Measurements from ENCODE around the gene UST.

DNA sequence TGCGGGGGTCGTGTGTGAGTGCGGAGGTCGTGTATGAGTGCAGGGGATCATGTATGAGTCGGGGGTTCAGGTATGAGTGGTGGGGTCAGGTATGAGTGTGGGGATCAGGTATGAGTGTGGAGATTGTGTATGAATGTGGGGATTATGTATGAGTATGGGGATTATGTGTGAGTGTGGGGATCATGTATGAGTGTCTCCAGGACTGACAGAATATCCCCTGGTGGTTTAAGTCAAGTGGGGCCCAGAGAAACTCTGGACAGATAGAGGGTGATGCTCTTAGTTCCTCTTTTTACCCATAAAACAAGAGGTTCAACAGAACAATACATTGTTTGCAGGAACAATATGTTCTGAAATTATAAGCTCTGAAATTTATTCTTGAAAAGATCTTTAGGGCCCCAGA lies 131.9 kb downstream of the UST start:
- TF ChIP-seq, protein P1, sequence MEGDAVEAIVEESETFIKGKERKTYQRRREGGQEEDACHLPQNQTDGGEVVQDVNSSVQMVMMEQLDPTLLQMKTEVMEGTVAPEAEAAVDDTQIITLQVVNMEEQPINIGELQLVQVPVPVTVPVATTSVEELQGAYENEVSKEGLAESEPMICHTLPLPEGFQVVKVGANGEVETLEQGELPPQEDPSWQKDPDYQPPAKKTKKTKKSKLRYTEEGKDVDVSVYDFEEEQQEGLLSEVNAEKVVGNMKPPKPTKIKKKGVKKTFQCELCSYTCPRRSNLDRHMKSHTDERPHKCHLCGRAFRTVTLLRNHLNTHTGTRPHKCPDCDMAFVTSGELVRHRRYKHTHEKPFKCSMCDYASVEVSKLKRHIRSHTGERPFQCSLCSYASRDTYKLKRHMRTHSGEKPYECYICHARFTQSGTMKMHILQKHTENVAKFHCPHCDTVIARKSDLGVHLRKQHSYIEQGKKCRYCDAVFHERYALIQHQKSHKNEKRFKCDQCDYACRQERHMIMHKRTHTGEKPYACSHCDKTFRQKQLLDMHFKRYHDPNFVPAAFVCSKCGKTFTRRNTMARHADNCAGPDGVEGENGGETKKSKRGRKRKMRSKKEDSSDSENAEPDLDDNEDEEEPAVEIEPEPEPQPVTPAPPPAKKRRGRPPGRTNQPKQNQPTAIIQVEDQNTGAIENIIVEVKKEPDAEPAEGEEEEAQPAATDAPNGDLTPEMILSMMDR (IDR thresholded peaks at IDR 0.05; ENCODE audit: low read depth, low read length, poor library complexity, severe bottlenecking) = no peak
- no peak for TF ChIP-seq EZH2phosphoT487 (IDR thresholded peaks at IDR 0.05; ENCODE audit: borderline replicate concordance, low read length)
